ENCODE measurements around the gene FOXE3. TPM values are rescaled to one million over a fixed set of nuclear protein-coding genes. Genes with fewer than 3 reads are reported as not detected.

The FOXE3 gene
- total RNA-seq, 1 experiment from 2014 or later = not detected

- DNase-seq (ENCODE audit: low spot score) (no peak), ATAC-seq (no peak)
- ChIA-PET CTCF (interaction anchor here (1.0 to 3.4 kb wide), 3 partner anchors 11 to 283 kb away, joined by 3 to 20 read pairs (median 18); no protein-coding TSS in a partner anchor), POLR2A (no interaction called here)
- peak overlapping the region; percentile 63 for H3K4me3 Mint-ChIP-seq
- H3K9me3 Mint-ChIP-seq = no peaks in the 10 kb centered on the region
- TF ChIP-seq PREB (CRISPR knock-in tag; IDR thresholded peaks at IDR 0.05; ENCODE audit: borderline replicate concordance) (no peak), ZNF219 (CRISPR knock-in tag; IDR thresholded peaks at IDR 0.05; ENCODE audit: borderline replicate concordance) (no peak), IRF2 (CRISPR knock-in tag; IDR thresholded peaks at IDR 0.05; ENCODE audit: borderline replicate concordance, low read depth) (no peak), ZNF396 (CRISPR knock-in tag; IDR thresholded peaks at IDR 0.05; ENCODE audit: borderline replicate concordance) (no peak), E2F1 (CRISPR knock-in tag; IDR thresholded peaks at IDR 0.05) (no peak), NR1H2 (CRISPR knock-in tag; IDR thresholded peaks at IDR 0.05) (no peak), MAX (CRISPR knock-in tag; IDR thresholded peaks at IDR 0.05) (no peak), ATF2 (CRISPR knock-in tag; IDR thresholded peaks at IDR 0.05; ENCODE audit: borderline replicate concordance, low read depth) (no peak), TP53 (CRISPR knock-in tag; IDR thresholded peaks at IDR 0.05) (no peak), ZNF317 (CRISPR knock-in tag; IDR thresholded peaks at IDR 0.05; ENCODE audit: borderline replicate concordance, low read depth) (no peak), RELA (CRISPR knock-in tag; IDR thresholded peaks at IDR 0.05; ENCODE audit: borderline replicate concordance) (no peak), TEAD4 (CRISPR knock-in tag; IDR thresholded peaks at IDR 0.05) (no peak), USF2 (CRISPR knock-in tag; IDR thresholded peaks at IDR 0.05) (no peak), E2F5 (CRISPR knock-in tag; IDR thresholded peaks at IDR 0.05) (no peak), ZBTB43 (CRISPR knock-in tag; IDR thresholded peaks at IDR 0.05) (no peak), NR2C2 (CRISPR knock-in tag; IDR thresholded peaks at IDR 0.05) (no peak), MLX (CRISPR knock-in tag; IDR thresholded peaks at IDR 0.05) (no peak), CBFB (CRISPR knock-in tag; IDR thresholded peaks at IDR 0.05; ENCODE audit: low read depth) (no peak), ATF1 (CRISPR knock-in tag; IDR thresholded peaks at IDR 0.05) (no peak), FOXJ3 (CRISPR knock-in tag; IDR thresholded peaks at IDR 0.05; ENCODE audit: borderline replicate concordance) (no peak)
- H3K36me3 Mint-ChIP-seq = no peaks in the 10 kb centered on the region
- H3K27ac Mint-ChIP-seq = no peak overlapping the region
- peaks cover 5% of the 10 kb centered on the region for H3K27me3 Mint-ChIP-seq (ENCODE audit: low read depth)
- peaks cover 41% of the 10 kb centered on the region for H3K4me1 Mint-ChIP-seq
These were observed 26.9 kb downstream of the FOXE3 start for GRCh38 chr1:47442842-47443529.
